Loucy (cell line): ENCODE results near the gene EFCAB12.

Experiments used
- H2AFZ ChIP-seq: fragments of 200-600 bp; sonication (generic); 2 replicates; pipeline ENCODE4 v1.6.0; 2016; ENCODE audit warnings: antibody characterized with exemption, mild to moderate bottlenecking, low read length, moderate library complexity
- H3F3A ChIP-seq: fragments of 200-600 bp; 2 replicates; pipeline ENCODE4 v1.6.0; 2016; ENCODE audit warnings: antibody characterized with exemption, low read depth, mild to moderate bottlenecking
- H3K27me3 ChIP-seq: fragments of 200-600 bp; sonication (generic); 2 replicates; pipeline ENCODE4 v1.6.1; 2014; ENCODE audit warnings: low read length, mild to moderate bottlenecking; ENCODE audit not compliant: insufficient read depth, poor library complexity, severe bottlenecking
- H3K36me3 ChIP-seq: fragments of 200-600 bp; sonication (generic); 2 replicates; pipeline ENCODE4 v1.6.1; 2016; ENCODE audit warnings: low read length; ENCODE audit not compliant: insufficient read depth
- H3K4me1 ChIP-seq: fragments of 200-600 bp; sonication (generic); 2 replicates; pipeline ENCODE4 v1.5.1; 2014; ENCODE audit warnings: low read length, mild to moderate bottlenecking; ENCODE audit not compliant: insufficient read depth, poor library complexity, severe bottlenecking
- H3K4me2 ChIP-seq: fragments of 200-600 bp; sonication (generic); 2 replicates; pipeline ENCODE4 v1.6.0; 2014; ENCODE audit warnings: antibody characterized with exemption, low read length, low read depth, mild to moderate bottlenecking; ENCODE audit not compliant: poor library complexity, severe bottlenecking
- H3K4me3 ChIP-seq: fragments of 200-600 bp; sonication (generic); 2 replicates; pipeline ENCODE4 v1.5.1; 2014; ENCODE audit warnings: low read length, mild to moderate bottlenecking, mixed read lengths; ENCODE audit not compliant: poor library complexity, severe bottlenecking
- H3K79me2 ChIP-seq: fragments of 200-600 bp; sonication (generic); 2 replicates; pipeline ENCODE4 v1.6.1; 2014; ENCODE audit warnings: low read length; ENCODE audit not compliant: insufficient read depth
- H3K9ac ChIP-seq: fragments of 200-600 bp; sonication (generic); 2 replicates; pipeline ENCODE4 v1.6.0; 2014; ENCODE audit warnings: mild to moderate bottlenecking, low read depth, low read length, moderate library complexity; ENCODE audit not compliant: poor library complexity, severe bottlenecking
- H3K9me2 ChIP-seq: fragments of 200-600 bp; sonication (generic); replicated peaks from 2 replicates; pipeline ENCODE4 v1.6.1; 2016; ENCODE audit warnings: low read depth, low read length, mixed read lengths
- H3K9me3 ChIP-seq: fragments of 200-600 bp; sonication (generic); 2 replicates; pipeline ENCODE4 v1.6.1; 2014; ENCODE audit warnings: mild to moderate bottlenecking, antibody characterized with exemption, low read length, low read depth; ENCODE audit not compliant: insufficient read depth
- H4K20me1 ChIP-seq: fragments of 200-600 bp; sonication (generic); 2 replicates; pipeline ENCODE4 v1.6.0; 2014; ENCODE audit warnings: antibody characterized with exemption, low read length, mild to moderate bottlenecking; ENCODE audit not compliant: insufficient read depth, poor library complexity, severe bottlenecking
- EZH2phosphoT487 ChIP-seq: fragments of 200-600 bp; IDR thresholded peaks from 2 replicates; pipeline ENCODE4 v1.6.1; 2018; ENCODE audit warnings: antibody characterized with exemption, mild to moderate bottlenecking, moderate library complexity, borderline replicate concordance
- TF ChIP-seq, protein P1 (sequence below): fragments of 200-600 bp; sonication (generic); conservative IDR thresholded peaks from 2 replicates; pipeline ENCODE4 v1.5.1; 2014; ENCODE audit warnings: mild to moderate bottlenecking, antibody characterized with exemption, low read length

EFCAB12 gene

DNA sequence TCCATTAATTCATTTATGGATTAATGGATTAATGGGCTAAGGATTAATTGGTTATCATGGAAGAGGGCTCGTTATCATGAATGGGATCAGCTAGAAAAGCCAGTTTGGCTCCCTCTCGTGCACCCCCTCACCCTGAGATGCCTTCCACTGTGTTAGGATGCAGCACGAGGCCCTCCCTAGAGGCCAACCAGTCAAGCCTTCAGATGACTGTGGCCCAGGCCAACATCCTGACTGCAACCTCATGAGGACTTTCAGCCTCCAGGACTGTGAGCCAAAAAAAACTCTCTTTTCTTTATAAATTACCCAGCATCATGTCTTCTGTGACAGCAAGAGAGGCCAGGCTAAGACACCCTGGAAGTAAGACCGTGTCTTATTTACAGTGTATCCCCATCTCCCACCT lies 9.0 kb downstream of the EFCAB12 start:
- H3K4me2 ChIP-seq: no peak overlapping the region
- no peak for TF ChIP-seq EZH2phosphoT487
- TF ChIP-seq, protein P1, sequence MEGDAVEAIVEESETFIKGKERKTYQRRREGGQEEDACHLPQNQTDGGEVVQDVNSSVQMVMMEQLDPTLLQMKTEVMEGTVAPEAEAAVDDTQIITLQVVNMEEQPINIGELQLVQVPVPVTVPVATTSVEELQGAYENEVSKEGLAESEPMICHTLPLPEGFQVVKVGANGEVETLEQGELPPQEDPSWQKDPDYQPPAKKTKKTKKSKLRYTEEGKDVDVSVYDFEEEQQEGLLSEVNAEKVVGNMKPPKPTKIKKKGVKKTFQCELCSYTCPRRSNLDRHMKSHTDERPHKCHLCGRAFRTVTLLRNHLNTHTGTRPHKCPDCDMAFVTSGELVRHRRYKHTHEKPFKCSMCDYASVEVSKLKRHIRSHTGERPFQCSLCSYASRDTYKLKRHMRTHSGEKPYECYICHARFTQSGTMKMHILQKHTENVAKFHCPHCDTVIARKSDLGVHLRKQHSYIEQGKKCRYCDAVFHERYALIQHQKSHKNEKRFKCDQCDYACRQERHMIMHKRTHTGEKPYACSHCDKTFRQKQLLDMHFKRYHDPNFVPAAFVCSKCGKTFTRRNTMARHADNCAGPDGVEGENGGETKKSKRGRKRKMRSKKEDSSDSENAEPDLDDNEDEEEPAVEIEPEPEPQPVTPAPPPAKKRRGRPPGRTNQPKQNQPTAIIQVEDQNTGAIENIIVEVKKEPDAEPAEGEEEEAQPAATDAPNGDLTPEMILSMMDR: no peak
- no peaks in the 10 kb centered on the region for H3K79me2 ChIP-seq
- H3K9me3 ChIP-seq: no peaks in the 10 kb centered on the region
- H3K4me1 ChIP-seq: peaks cover 5% of the 10 kb centered on the region
- no peaks in the 10 kb centered on the region for H3K36me3 ChIP-seq
- H2AFZ ChIP-seq: no peak overlapping the region
- H3K9ac ChIP-seq: no peak overlapping the region
- no peaks in the 10 kb centered on the region for H3F3A ChIP-seq
- no peaks in the 10 kb centered on the region for H4K20me1 ChIP-seq
- no peaks in the 10 kb centered on the region for H3K27me3 ChIP-seq
- H3K9me2 ChIP-seq: no peaks in the 10 kb centered on the region
- no peak overlapping the region for H3K4me3 ChIP-seq

DNA sequence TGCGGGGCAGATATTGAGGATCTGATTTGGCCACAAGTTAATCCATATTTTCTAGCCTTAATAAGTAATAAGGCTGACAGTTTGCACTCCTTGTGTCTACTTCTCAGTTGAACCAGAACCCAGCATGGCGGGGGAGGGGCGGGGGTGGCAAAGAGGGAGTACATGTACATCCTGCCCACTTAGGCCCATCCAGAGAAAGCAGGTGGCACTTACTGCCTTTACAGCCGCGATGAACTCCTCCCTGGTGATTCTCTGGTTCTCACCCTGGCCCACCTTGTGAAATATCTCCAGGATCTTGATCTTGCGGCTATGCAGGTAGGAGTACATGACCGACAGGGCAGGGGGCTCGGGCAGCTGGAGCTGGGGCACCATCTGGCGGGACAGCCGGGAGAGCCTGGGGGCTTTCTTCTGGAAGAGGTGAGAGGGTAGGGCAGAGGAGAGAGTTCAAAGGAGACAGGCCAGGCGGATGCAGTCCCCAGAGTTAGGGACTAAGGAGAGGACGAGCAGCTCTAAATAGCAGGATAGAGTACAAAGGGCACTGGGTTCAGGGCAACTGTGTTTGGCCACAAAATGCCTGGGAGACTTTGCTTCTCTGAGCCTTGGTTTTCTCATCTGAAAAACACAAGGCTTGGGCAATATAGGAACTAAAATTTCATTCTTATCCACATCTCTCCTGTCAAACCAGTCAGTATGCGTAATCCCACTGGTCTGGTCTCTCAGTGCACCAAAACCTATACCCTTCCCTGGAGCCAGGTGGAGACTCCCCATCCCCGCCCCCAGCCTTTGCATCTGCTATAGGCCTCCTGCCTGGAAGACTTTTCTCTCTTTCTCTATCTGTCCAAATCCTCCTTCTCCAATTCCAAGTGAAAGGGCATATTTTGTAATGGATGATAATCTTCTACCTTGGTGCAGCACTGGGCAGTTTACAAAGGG lies 10.1 kb downstream of the EFCAB12 start:
- H4K20me1 ChIP-seq: no peaks in the 10 kb centered on the region
- H3K4me3 ChIP-seq: no peak overlapping the region
- H2AFZ ChIP-seq: no peak overlapping the region
- no peak overlapping the region for H3K4me2 ChIP-seq
- no peaks in the 10 kb centered on the region for H3F3A ChIP-seq
- no peaks in the 10 kb centered on the region for H3K9me3 ChIP-seq
- no peaks in the 10 kb centered on the region for H3K9me2 ChIP-seq
- no peaks in the 10 kb centered on the region for H3K4me1 ChIP-seq
- H3K27me3 ChIP-seq: no peaks in the 10 kb centered on the region
- H3K9ac ChIP-seq: no peak overlapping the region
- no peaks in the 10 kb centered on the region for H3K36me3 ChIP-seq
- H3K79me2 ChIP-seq: no peaks in the 10 kb centered on the region
- no peak for TF ChIP-seq EZH2phosphoT487
- TF ChIP-seq, protein P1: no peak

DNA sequence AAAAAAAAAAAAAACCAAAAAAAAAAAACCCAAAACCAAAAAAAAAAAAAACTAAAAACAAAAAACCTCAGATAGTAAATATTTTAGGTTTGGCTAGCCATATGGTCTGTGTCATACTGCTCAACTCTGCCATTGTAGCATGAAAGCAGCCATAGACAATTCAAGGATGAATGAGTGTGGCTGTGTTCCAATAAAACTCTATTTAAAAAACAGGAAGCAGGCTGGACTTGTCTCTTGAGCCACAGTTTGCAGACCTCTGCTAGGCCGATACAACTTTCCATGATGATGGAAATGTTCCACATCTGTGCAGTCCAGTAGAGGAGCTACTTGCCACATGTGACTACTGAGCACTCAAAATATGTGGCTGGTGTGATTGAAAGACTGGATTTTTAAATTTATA lies 11.1 kb downstream of the EFCAB12 start:
- Histone ChIP-seq H2AFZ (no peak overlapping the region), H4K20me1 (no peaks in the 10 kb centered on the region), H3K4me3 (no peak overlapping the region), H3K36me3 (no peaks in the 10 kb centered on the region), H3K9ac (no peak overlapping the region), H3K27me3 (no peaks in the 10 kb centered on the region), H3K9me3 (no peaks in the 10 kb centered on the region), H3K9me2 (no peaks in the 10 kb centered on the region), H3K4me2 (no peak overlapping the region), H3K79me2 (no peaks in the 10 kb centered on the region), H3F3A (no peaks in the 10 kb centered on the region), H3K4me1 (no peaks in the 10 kb centered on the region)
- TF ChIP-seq, protein P1: no peak
- TF ChIP-seq EZH2phosphoT487: no peak
